DMS53 treated with DMSO at 0.1 percent for 48 hours (cell line): ENCODE results near the gene PLXNC1.
"Not testable (repeated sequence)": the region's sequence is repeated elsewhere in the genome, so short reads cannot be mapped to it uniquely, and the experiment has no call there.

Experiments
- DNase-seq: peaks from one replicate; lab custom pipeline; 2025; ENCODE audit not compliant: unreplicated experiment; lab: John Stamatoyannopoulos, UW

The PLXNC1 gene

GRCh38 chr12:94286583-94287244, 138.3 kb downstream of the PLXNC1 start:
- no peak for DNase-seq

DNA sequence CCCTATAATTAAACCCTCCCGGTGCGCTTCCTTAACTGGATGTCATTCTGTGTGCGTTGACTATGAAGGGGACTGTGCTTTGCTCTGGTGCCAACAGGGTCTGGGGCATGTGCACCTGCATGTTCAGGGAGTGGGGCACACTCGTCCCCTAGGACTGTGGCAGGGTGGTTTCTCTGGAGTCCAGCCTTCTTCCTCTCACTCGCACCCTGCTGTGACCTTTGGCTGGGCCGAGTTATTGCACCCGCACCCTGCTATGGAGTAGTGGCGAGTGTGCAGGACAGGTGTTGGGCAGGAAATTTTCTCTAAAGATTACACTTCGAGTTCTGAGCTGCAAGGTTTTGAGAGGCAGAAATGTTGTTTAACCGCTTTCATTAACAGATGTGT, 138.9 kb downstream of the PLXNC1 start:
- DNase-seq = no peak

GRCh38 chr12:94289461-94290312, 141.3 kb downstream of the PLXNC1 start:
- DNase-seq = no peak

GRCh38 chr12:94290353-94290752, 142.0 kb downstream of the PLXNC1 start:
- DNase-seq = no peak

DNA sequence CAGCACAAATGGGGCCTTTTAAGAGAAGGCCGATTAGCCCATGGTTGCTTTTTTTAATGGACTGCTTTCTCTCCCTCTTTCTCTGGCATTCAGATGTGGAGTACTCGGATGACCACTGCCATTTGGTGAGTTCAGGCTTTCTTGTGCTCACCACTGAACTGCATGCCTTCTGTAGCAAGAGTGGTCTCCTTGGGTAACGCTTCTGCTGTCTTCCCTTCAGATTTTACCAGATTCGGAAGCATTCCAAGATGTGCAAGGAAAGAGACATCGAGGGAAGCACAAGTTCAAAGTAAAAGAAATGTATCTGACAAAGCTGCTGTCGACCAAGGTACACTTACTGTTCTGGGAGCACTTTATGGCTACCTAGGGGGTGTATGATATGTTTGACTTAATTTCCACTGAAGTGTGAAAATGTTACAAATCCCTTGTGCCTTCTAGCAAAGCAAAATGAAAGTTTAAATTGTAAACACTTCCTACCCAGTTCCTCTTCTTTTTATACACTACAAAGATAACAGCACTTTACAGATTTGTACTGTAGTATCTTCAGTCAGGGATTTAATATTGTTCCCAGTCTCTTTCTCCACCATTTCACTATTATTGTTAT, 148.8 kb downstream of the PLXNC1 start:
- DNase-seq = no peak

DNA sequence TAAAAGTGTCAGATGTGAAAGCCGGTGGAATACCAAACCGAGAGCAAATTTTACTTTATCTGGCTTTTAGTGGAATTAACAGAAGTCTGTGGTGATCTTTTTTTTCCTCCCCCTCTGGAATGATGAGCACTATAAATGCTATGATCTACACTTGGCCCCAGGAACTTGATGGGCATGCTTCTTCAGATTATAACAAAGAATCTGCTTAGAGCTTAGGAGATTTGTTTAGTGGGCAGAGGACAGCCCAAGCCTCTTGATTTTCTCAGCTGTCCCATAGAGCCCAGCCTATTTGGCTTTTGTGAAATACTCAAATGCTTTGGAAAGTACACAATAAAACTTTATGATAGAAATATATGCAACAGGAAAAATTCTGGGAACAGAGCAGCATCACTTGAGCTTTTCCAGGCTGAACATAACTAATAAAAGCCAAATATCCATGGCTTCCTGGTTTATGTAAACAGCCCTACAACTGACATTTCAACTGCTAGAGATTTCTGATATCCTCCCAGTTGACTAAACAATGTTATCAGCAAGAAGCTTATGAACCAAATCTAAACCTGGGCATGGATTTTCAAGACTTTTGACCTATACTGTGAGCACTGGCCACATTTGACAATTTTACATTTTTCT, 149.6 kb downstream of the PLXNC1 start:
- DNase-seq = no peak

DNA sequence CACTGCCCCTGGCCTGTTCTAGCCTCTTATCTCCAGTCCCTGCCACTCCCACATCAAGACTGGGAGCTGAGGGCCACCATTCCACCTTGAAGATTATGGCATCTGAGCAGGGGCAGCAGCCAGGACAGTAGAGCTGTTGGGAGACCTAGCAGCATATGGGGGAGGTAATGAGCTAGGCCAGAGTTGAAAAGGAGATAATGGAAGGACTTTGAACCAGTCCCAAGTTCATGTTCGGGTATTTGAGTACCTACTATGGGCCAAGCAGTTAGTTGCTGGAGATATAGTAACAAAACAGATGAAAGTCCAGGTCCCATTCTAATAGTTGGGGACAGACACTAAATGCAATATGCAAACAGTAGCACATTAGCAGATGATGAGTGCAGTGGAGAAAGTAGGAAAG, 151.5 kb downstream of the PLXNC1 start:
- DNase-seq = no peak

GRCh38 chr12:94304012-94304411, 155.6 kb downstream of the PLXNC1 start:
- no peak for DNase-seq

DNA sequence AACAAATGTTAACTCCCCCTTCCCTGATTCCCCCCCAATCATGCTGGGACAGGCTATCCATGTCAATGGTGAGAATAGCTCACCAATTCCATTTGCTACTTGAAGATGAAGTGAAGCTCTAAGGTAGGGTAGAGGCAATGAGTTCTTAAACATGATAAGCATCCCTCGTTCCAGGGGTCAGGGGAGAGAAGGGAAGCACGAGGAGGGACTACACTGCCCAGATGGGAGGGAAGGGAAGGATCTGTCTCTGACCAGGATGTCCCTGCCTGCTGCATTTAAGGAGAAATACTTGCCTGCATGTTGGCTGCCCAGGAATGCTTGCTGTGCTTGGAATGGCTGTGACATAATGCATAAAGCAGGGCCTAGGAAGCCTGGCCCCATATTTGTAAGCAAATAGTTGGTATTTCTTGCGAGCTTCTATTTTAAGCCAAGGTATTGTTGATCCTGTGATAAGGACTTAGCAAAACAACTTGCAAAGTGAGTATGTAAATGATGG, 156.2 kb downstream of the PLXNC1 start:
- DNase-seq = no peak

GRCh38 chr12:94305130-94305957, 157.0 kb downstream of the PLXNC1 start:
- DNase-seq = peak; percentile 97

DNA sequence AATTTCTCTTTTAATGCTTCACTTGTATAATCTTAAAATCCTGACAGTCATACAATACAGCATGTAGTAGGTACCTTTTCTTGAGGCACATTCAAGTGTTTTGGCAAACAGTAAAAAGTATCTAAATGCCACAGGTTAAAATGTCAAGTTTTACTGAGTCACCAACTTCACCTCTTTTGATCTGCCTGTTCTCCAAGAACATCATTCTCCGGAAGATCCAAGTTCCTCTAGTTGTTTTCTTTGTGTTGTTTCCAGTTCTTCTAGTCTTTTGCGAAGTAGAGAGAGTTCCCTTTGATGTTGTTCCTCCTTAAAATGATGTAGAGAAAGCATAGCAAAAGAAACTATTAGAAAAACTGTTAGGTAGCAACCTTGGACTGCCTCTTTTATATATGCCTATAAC, 160.2 kb downstream of the PLXNC1 start:
- DNase-seq = no peak

DNA sequence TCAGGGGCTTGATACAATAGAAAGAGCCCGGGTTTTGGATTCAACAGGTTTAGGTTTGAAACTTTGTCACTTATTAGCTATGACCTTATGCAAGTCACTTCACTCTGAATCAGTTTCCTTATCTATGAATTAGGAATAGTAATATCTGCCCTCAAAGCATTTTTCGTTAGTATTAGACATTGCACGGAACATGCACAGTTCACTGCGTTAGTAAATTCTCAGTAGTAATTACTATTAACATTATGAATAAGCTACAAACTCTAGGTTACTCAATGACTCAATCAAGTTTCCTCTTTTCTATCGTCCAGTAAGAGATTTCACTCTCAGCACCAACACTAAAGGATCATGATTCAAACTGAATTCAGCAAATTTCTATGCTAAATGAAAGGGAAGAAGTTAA, 161.0 kb downstream of the PLXNC1 start:
- no peak for DNase-seq

DNA sequence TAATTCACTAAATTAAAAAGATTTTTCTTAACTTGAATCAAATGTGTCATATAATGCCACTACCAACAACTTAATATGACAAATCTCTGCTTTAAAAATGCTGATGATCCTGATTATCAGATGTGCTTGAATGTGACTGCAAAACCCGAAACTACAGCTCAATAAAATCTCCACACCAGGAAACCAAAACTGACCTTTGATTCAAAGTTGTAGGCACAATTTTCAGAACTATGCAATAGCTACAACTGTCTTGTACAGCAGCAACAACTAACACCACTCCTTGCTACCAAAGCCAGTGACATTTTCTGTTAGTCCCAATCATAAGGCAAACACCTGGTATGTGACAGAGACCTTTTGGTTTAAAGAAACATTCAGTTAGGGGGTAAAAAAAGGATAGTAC, 164.0 kb downstream of the PLXNC1 start:
- no peak for DNase-seq

GRCh38 chr12:94316600-94316999, 168.2 kb downstream of the PLXNC1 start:
- not testable (repeated sequence) for DNase-seq

DNA sequence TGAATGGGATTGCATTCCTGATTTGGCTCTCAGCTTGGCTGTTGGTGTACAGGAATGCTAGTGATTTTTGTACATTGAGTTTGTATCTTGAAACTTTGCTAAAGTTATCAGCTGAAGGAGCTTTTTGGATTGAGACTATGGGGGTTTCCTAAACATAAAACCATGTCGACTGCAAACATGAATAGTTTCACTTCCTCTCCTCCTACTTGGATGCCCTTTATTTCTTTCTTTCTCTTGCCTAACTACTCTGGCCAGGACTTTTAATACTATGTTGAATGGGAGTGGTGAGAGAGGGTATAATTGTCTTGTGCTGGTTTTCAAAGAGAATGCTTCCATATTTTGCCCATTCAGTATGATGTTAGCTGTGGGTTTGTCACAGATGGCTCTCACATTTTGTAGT, 169.8 kb downstream of the PLXNC1 start:
- DNase-seq = no peak

- no peak for DNase-seq
Observed at GRCh38 chr12:94320109-94320508, 171.7 kb downstream of the PLXNC1 start.

GRCh38 chr12:94322346-94322745, 174.0 kb downstream of the PLXNC1 start:
- DNase-seq = no peak

DNA sequence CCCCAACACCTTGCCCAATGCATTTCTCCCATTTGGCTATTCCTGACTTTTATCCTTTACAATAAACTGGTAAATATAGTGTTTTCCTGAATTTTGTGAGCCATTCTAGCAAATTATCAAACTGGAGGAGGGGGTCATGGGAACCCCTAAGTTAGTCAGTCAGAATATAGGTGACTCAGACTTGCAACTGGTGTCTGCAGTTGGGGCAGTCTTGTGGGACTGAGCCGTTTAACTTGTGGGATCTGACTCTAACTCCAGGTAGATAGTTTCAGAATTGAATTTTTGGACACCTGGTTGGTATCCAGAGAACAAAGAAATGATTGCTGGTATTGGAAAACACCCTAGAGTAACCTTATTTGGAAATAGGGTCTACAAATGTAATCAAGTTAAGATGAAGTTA, 177.9 kb downstream of the PLXNC1 start:
- DNase-seq = no peak

DNA sequence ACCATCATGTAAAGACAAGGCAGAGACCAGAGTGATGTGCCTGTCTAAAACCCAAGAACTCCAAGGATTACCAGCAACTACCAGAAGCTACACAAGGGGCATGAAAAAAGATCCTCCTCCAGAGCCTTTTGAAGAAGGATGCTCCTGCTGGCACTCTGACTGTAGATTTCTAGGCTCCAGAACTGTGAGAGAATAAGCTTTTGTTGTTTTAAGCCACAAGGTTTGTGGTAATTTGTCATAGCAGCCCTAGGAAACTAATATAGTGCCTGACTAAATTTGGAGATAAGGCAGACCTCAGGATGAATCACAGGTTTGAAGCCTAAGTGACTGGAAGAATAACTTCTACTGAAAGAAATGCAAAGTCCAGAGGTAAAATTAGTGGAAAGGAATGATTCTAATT, 178.3 kb downstream of the PLXNC1 start:
- no peak for DNase-seq

- DNase-seq = no peak
Observed at GRCh38 chr12:94327809-94328208, 179.4 kb downstream of the PLXNC1 start.

- DNase-seq = no peak
Observed at GRCh38 chr12:94329366-94329765, 181.0 kb downstream of the PLXNC1 start.
